PC-9 (cell line): ENCODE data around the gene TTC13.

ENCODE experiments used
- EZH2 ChIP-seq: fragments of 200-600 bp; sonication (generic); IDR thresholded peaks from 2 replicates; pipeline ENCODE4 v1.8.0; 2017; ENCODE audit warnings: antibody characterized with exemption, low read depth
- TF ChIP-seq, protein P1 (sequence below): fragments of 200-600 bp; sonication (generic); conservative IDR thresholded peaks from 2 replicates; pipeline ENCODE4 v1.6.1; 2017; ENCODE audit warnings: mixed run types, antibody characterized with exemption, mild to moderate bottlenecking, moderate library complexity

DNA sequence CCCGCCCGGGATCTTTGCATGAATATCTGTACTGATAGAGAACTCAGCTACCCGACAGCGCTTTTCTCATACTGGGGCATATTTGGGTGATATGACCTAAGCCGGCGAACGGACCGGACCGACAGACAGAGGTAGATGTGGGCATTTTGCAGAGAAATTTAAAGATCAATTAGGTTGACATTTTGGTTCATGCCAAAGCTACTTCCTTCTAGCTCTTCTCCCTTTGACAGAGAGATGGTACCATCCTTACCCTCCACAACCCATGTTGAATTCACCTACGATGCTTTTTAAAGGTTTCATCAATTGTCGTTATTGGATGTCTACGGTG, 692 bp upstream of the TTC13 start:
- TF ChIP-seq, protein P1, sequence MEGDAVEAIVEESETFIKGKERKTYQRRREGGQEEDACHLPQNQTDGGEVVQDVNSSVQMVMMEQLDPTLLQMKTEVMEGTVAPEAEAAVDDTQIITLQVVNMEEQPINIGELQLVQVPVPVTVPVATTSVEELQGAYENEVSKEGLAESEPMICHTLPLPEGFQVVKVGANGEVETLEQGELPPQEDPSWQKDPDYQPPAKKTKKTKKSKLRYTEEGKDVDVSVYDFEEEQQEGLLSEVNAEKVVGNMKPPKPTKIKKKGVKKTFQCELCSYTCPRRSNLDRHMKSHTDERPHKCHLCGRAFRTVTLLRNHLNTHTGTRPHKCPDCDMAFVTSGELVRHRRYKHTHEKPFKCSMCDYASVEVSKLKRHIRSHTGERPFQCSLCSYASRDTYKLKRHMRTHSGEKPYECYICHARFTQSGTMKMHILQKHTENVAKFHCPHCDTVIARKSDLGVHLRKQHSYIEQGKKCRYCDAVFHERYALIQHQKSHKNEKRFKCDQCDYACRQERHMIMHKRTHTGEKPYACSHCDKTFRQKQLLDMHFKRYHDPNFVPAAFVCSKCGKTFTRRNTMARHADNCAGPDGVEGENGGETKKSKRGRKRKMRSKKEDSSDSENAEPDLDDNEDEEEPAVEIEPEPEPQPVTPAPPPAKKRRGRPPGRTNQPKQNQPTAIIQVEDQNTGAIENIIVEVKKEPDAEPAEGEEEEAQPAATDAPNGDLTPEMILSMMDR: no peak
- TF ChIP-seq EZH2: no peak
